Heart left ventricle (tissue), 16 donors: Measurements from ENCODE around the gene ADTRP. TPM values are rescaled to one million over a fixed set of nuclear protein-coding genes. Genes with fewer than 3 reads are reported as not detected.
A peak's percentile ranks its signal among the peaks of the same experiment; 100 is the strongest.

Experiments
- ATAC-seq, 4 donors: fragments of 200-7000 bp; cut with Tn5 transposase; one replicate each; pipeline ENCODE4 v1.9.1; 2020 to 2022; ENCODE audit warnings: moderate library complexity in 4 of 4, mild to moderate bottlenecking in 3 of 4, moderate number of reproducible peaks in 1 of 4
- DNase-seq, 5 donors: peaks; one replicate each; pipeline ENCODE4 v3.0.0-alpha.2; 2020
- H3K27ac ChIP-seq, 12 donors: fragments of 200-600 bp; sonication (generic) in 4 of 12; one replicate each; pipeline versions ENCODE4 v1.5.0 to v1.8.0; 2016 to 2022; ENCODE audit warnings: mild to moderate bottlenecking in 2 of 12
- H3K27me3 ChIP-seq, 9 donors: fragments of 200-600 bp; sonication (generic) in 2 of 9; one replicate each; pipeline versions ENCODE4 v1.5.1 to v1.8.0; 2016 to 2022; ENCODE audit warnings: mild to moderate bottlenecking in 3 of 9
- H3K36me3 ChIP-seq, 9 donors: fragments of 200-600 bp; sonication (generic) in 2 of 9; one replicate each; pipeline versions ENCODE4 v1.5.0 to v1.8.0; 2018 to 2022; ENCODE audit warnings: mild to moderate bottlenecking in 2 of 9
- H3K4me1 ChIP-seq, 12 donors: fragments of 200-600 bp; sonication (generic) in 4 of 12; one replicate each; pipeline versions ENCODE4 v1.5.0 to v1.8.0; 2016 to 2022; ENCODE audit warnings: mild to moderate bottlenecking in 3 of 12
- H3K4me3 ChIP-seq, 12 donors: fragments of 200-600 bp; sonication (generic) in 4 of 12; one replicate each; pipeline versions ENCODE4 v1.5.0 to v1.8.0; 2017 to 2022; ENCODE audit warnings: mild to moderate bottlenecking in 9 of 12, moderate library complexity in 4 of 12
- H3K9me3 ChIP-seq, 12 donors: fragments of 200-600 bp; sonication (generic) in 4 of 12; one replicate each; pipeline versions ENCODE4 v1.5.0 to v1.8.0; 2016 to 2022; ENCODE audit warnings: mild to moderate bottlenecking in 1 of 12
- POLR2A ChIP-seq, 2 donors: fragments of 450-650 bp; IDR thresholded peaks; one replicate each; pipeline ENCODE4 v1.6.1; 2017; ENCODE audit warnings: antibody characterized with exemption in 2 of 2, mild to moderate bottlenecking in 2 of 2, moderate library complexity in 2 of 2
- whole genome bisulfite sequencing, 4 donors: extraction: QIAGEN DNeasy Blood & Tissue Kit in 2 of 4; methylation state at CpG; one replicate each; pipeline versions ENCODE4 v1.1.5 to v1.1.7; 2013 to 2018; 5-methylcytosine and 5-hydroxymethylcytosine counted together
- intact Hi-C, 10 donors: fragments of 100-400 bp; cut with DNase I; formaldehyde crosslinking; loops; one replicate each; pipeline versions ENCODE4 v1.11.1 to v1.14.2; 2022
- polyA plus RNA-seq, 2 donors: library from polyadenylated mRNA; stranded (reverse); fragments of 200-250 nt; gene quantifications; one replicate each; pipeline ENCODE4 v1.2.3, GENCODE V29; 2013
- total RNA-seq, 9 donors: library from RNA; depleted of rRNA in 2 of 9; stranded (reverse); fragments of >200 nt in 2 of 9; fragmentation: NEBNext Ultra II Directional in 3 of 9; extraction: Animal tissue kit (Norgen Biotek cat#: 25700) in 3 of 9; gene quantifications; one replicate each; pipeline versions ENCODE4 v1.1.0 to v1.2.4, GENCODE V29; 2016 to 2023
- TF ChIP-seq, protein P1 (sequence below), 12 donors: fragments of 200-600 bp; sonication (generic) in 4 of 12; IDR thresholded peaks; one replicate each; pipeline versions ENCODE4 v1.5.0 to v1.8.0; 2018 to 2022; ENCODE audit warnings: antibody characterized with exemption in 12 of 12, mild to moderate bottlenecking in 5 of 12
- donor health status: ischemic (EF 13 %, LVEDD 7.1; RV severe dilation, severe dysfunction).
- donor health status: healthy with polysubstance abuse.
- donor health status: DM: no; HTN: yes; CAD: no.
- donor health status: DM: no; HTN: no; CAD: no.
- donor health status: ischemic (EF 25% LVEDD 6.9; RV normal size, moderate dysfunction).
- donor health status: ischemic (EF 25% LVEDD 5.7; RV mildly dilated, moderate dysfunction).
- donor health status: healthy.
- donor health status: DM: yes; HTN: yes; CAD: no.
- donor health status: ischemic (EF 35%, LVEDD 5.7; RV mildly dilated, moderate dysfunction).
- donor health status: nonischemic (EF 11% LVEDD 7.7; RV severe dilation, severe dysfunction).
- donor health status: DM: yes; HTN: yes; CAD: no.
- donor health status: PGD.
- donor health status: ischemic (EF 29% LVEDD 5.4; RV normal size, mild dysfunction).
- donor health status: nonischemic (EF 23%, LVEDD 6.1; RV moderate dilation, normal function).

ADTRP gene
- total and polyA plus RNA-seq, 11 donors, result 0.26 to 0.85 (median 0.45) TPM; not detected in 7

DNA sequence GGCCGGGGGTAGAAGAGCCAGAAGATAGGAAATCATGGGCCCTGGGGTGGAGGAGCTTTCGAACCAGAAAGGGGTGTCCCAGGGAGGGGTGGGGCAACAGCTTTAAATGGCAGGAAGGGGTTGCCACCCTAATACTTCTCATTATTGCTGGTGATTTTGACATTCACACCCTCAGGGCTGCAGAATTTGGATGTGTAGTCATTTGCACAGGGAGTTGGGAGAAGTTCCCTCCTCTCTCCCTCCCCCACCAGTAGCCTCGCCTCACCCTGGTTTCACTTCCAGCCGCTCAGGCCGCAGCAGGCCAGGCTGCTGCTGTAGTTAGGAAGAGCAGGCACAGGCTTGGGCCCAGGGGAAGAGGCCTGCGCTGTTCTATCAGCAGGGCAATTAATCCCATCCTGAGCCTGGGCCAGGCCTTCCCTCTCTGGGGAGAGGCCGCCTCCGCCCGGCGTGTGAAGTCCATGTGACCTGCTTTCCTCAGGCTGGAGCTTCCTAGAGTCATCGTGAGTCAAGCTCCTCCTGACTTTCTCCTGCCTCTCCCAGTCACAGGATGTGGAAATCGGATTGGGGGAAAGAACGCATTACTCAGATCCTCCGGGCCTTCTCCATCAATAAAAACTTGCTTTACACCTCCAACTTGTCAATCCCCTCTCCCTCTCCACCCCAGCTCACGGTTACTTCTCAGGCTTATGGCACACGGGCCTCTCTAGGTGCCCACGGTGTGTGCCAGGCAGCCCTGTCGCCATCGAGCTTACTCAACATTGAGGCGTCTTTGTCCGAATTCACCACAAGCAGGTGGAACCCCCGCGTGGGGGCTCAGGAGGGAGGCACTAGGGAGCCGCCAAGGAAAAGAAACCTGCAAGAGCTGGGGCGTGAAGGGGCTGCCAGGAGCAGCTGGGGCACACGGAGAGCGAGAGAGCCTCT, 7.8 kb downstream of the ADTRP start:
- peak overlapping the region in 4 of 12 donors; percentile 1 to 24 (median 14) for H3K4me3 ChIP-seq
- peak; percentile 91 to 98 (median 97) for ATAC-seq
- no peaks in the 10 kb centered on the region for H3K36me3 ChIP-seq
- intact Hi-C loops, result no loop called here
- DNase-seq, result peak; percentile 88 to 94 (median 91)
- H3K9me3 ChIP-seq, result no peaks in the 10 kb centered on the region
- TF ChIP-seq POLR2A (IDR thresholded peaks at IDR 0.05), result no peak
- TF ChIP-seq, protein P1, sequence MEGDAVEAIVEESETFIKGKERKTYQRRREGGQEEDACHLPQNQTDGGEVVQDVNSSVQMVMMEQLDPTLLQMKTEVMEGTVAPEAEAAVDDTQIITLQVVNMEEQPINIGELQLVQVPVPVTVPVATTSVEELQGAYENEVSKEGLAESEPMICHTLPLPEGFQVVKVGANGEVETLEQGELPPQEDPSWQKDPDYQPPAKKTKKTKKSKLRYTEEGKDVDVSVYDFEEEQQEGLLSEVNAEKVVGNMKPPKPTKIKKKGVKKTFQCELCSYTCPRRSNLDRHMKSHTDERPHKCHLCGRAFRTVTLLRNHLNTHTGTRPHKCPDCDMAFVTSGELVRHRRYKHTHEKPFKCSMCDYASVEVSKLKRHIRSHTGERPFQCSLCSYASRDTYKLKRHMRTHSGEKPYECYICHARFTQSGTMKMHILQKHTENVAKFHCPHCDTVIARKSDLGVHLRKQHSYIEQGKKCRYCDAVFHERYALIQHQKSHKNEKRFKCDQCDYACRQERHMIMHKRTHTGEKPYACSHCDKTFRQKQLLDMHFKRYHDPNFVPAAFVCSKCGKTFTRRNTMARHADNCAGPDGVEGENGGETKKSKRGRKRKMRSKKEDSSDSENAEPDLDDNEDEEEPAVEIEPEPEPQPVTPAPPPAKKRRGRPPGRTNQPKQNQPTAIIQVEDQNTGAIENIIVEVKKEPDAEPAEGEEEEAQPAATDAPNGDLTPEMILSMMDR (IDR thresholded peaks at IDR 0.05), result no peak
- H3K27ac ChIP-seq, result peak overlapping the region; percentile 29 to 87 (median 74)
- H3K4me1 ChIP-seq, result peaks cover 0 to 23% (median 11%) of the 10 kb centered on the region in 12 donors
- 65 to 75% (median 69%) methylated on average over 25 to 27 of the region's 27 CpGs for WGBS, 4 donors
- H3K27me3 ChIP-seq, result no peaks in the 10 kb centered on the region

- no peaks in the 10 kb centered on the region for H3K27me3 ChIP-seq
- peak overlapping the region in 10 of 12 donors; percentile 11 to 87 (median 68) for H3K27ac ChIP-seq
- ATAC-seq (no peak), DNase-seq (no peak)
- WGBS, 4 donors, result 70 to 78% (median 74%) methylated on average over 11 of the region's 11 CpGs
- H3K4me3 ChIP-seq, result peak overlapping the region in 2 of 12 donors; percentile 1 to 24
- H3K36me3 ChIP-seq, result no peaks in the 10 kb centered on the region
- H3K9me3 ChIP-seq, result no peaks in the 10 kb centered on the region
- intact Hi-C loops, result no loop called here
- H3K4me1 ChIP-seq, result peaks cover 0 to 23% (median 11%) of the 10 kb centered on the region in 12 donors
- TF ChIP-seq, protein P1 (IDR thresholded peaks at IDR 0.05), result no peak
- no peak for TF ChIP-seq POLR2A (IDR thresholded peaks at IDR 0.05)
These were observed 8.6 kb downstream of the ADTRP start for GRCh38 chr6:11769811-11770545.

- 97 to 100% (median 98%) methylated on average over 2 of the region's 2 CpGs for WGBS, 4 donors
- DNase-seq (no peak), ATAC-seq (no peak)
- peaks cover 0 to 23% (median 11%) of the 10 kb centered on the region in 12 donors for H3K4me1 ChIP-seq
- no peak overlapping the region for H3K4me3 ChIP-seq
- H3K9me3 ChIP-seq, result no peaks in the 10 kb centered on the region
- TF ChIP-seq, protein P1 (IDR thresholded peaks at IDR 0.05), result no peak
- TF ChIP-seq POLR2A (IDR thresholded peaks at IDR 0.05), result no peak
- intact Hi-C loops, result no loop called here
- peak overlapping the region in 1 of 12 donors; percentile 87 for H3K27ac ChIP-seq
- H3K36me3 ChIP-seq, result no peaks in the 10 kb centered on the region
- no peaks in the 10 kb centered on the region for H3K27me3 ChIP-seq
These were observed 9.4 kb downstream of the ADTRP start for GRCh38 chr6:11769244-11769643.
